ENCODE measurements around the gene NTN3.

DNA sequence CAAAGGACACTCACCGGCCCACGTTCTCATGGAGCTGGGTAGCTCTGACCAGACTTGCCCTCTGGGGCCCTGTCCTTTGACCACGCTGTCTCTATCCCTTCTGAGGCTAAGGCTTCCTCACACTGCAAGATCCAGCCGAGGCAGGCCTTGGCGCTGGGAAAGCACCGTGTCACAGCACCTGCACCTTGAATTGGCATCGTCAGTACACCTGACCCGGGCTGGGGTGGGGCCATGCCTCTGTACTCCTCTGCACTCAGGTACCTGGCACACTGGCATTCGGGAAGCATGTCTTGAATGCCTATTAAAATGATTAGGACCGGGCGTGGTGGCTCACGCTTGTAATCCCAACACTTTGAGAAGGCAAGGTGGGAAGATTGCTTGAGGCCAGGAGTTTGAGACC lies 9.9 kb downstream of the NTN3 start:
- TF ChIP-seq, protein P1, sequence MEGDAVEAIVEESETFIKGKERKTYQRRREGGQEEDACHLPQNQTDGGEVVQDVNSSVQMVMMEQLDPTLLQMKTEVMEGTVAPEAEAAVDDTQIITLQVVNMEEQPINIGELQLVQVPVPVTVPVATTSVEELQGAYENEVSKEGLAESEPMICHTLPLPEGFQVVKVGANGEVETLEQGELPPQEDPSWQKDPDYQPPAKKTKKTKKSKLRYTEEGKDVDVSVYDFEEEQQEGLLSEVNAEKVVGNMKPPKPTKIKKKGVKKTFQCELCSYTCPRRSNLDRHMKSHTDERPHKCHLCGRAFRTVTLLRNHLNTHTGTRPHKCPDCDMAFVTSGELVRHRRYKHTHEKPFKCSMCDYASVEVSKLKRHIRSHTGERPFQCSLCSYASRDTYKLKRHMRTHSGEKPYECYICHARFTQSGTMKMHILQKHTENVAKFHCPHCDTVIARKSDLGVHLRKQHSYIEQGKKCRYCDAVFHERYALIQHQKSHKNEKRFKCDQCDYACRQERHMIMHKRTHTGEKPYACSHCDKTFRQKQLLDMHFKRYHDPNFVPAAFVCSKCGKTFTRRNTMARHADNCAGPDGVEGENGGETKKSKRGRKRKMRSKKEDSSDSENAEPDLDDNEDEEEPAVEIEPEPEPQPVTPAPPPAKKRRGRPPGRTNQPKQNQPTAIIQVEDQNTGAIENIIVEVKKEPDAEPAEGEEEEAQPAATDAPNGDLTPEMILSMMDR (conservative IDR thresholded peaks at IDR 0.05): no peak
- TF ChIP-seq EZH2 (IDR thresholded peaks at IDR 0.05; ENCODE audit: low read depth): no peak
